Sigmoid colon (tissue), 7 donors: ENCODE measurements around the gene SLC15A4. TPM values are rescaled to one million over a fixed set of nuclear protein-coding genes. Genes with fewer than 3 reads are reported as not detected.

Source experiments
- DNase-seq: peaks from one replicate; pipeline ENCODE4 v3.0.0-alpha.2; 2019
- H3K27ac ChIP-seq, 4 donors: fragments of 200-600 bp; sonication (generic); one replicate each; pipeline ENCODE4 v1.5.1; 2016 to 2019; ENCODE audit warnings: mild to moderate bottlenecking in 1 of 4
- H3K27me3 ChIP-seq, 3 donors: fragments of 200-600 bp; sonication (generic); one replicate each; pipeline ENCODE4 v1.5.1; 2019; ENCODE audit warnings: mild to moderate bottlenecking in 1 of 3
- H3K36me3 ChIP-seq, 4 donors: fragments of 200-600 bp; sonication (generic); one replicate each; pipeline ENCODE4 v1.5.1; 2016 to 2019
- H3K4me1 ChIP-seq, 4 donors: fragments of 200-600 bp; sonication (generic); one replicate each; pipeline ENCODE4 v1.5.1; 2017 to 2019
- H3K4me3 ChIP-seq, 4 donors: fragments of 200-600 bp; sonication (generic); one replicate each; pipeline ENCODE4 v1.5.1; 2017 to 2019; ENCODE audit warnings: mild to moderate bottlenecking in 2 of 4, moderate library complexity in 1 of 4
- H3K9me3 ChIP-seq, 4 donors: fragments of 200-600 bp in 3 of 4; sonication (generic) in 3 of 4; one replicate each; pipeline versions ENCODE4 v1.5.1 to v1.6.1; 2013 to 2019
- EP300 ChIP-seq, 4 donors: sonication (generic); formaldehyde crosslinking; IDR thresholded peaks; one replicate each; pipeline ENCODE4 v1.6.1; 2017; ENCODE audit warnings: antibody characterized with exemption in 4 of 4
- POLR2A ChIP-seq, 2 donors: fragments of 450-650 bp; IDR thresholded peaks; one replicate each; pipeline ENCODE4 v1.6.1; 2016; ENCODE audit warnings: antibody characterized with exemption in 2 of 2, mild to moderate bottlenecking in 2 of 2, moderate library complexity in 2 of 2
- POLR2AphosphoS5 ChIP-seq, 4 donors: sonication (generic); formaldehyde crosslinking; IDR thresholded peaks; one replicate each; pipeline ENCODE4 v1.6.1; 2017; ENCODE audit warnings: antibody characterized with exemption in 4 of 4
- WGBS, 2 donors: extraction: QIAGEN DNeasy Blood & Tissue Kit; methylation state at CpG; one replicate each; pipeline ENCODE4 v1.1.7; 2013; 5-methylcytosine and 5-hydroxymethylcytosine counted together
- intact Hi-C: fragments of 100-400 bp; cut with DNase I; formaldehyde crosslinking; loops from one replicate; pipeline ENCODE4 v1.15.1; 2023
- polyA plus RNA-seq, 3 donors: library from polyadenylated mRNA; stranded (reverse); fragments of 200-250 nt; gene quantifications; one replicate each; pipeline ENCODE4 v1.2.3, GENCODE V29; 2013
- total RNA-seq, 4 donors: library from RNA; depleted of rRNA; stranded (reverse); fragments of >200 nt; gene quantifications; one replicate each; pipeline ENCODE4 v1.1.0, GENCODE V29; 2016
- TF ChIP-seq, protein P1 (sequence below), 4 experiments: fragments of 450-650 bp in 3 of 4; fragments of 200-600 bp in 1 of 4; IDR thresholded peaks; one replicate each; pipeline ENCODE4 v1.5.1; 2016 to 2019; ENCODE audit warnings: antibody characterized with exemption in 4 of 4, mild to moderate bottlenecking in 3 of 4, moderate library complexity in 2 of 4
- donor health status: healthy with polysubstance abuse.
- donor health status: Bipolar disorder and iron deficiency.
- donor health status: healthy.

Gene SLC15A4
- total and polyA plus RNA-seq, 7 donors = 3.6 to 42.0 (median 19.4) TPM

DNA sequence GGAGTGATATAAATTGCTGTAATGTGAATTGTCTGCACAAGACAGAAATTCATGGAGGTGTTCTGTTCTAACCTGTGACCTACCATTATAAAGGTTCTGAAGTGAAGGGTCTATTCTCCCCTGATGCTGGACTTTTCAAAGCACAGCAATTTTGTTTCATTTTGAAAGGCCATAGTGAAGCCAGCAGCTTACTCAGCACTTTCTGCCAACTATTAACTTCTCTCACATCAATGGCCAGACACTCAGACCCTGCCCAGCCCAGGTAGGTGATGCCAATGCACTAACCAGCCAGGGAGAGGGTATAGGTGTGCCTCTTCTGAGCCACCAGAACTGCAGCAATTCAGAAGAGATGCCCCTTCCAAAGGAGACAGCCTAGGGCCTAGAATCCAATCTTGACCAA is 43.9 kb downstream of the SLC15A4 start:
- no peaks in the 10 kb centered on the region for H3K4me1 ChIP-seq
- H3K9me3 ChIP-seq = no peaks in the 10 kb centered on the region
- H3K36me3 ChIP-seq = no peaks in the 10 kb centered on the region
- no peak overlapping the region for H3K4me3 ChIP-seq
- TF ChIP-seq POLR2A (IDR thresholded peaks at IDR 0.05) (no peak), EP300 (IDR thresholded peaks at IDR 0.05) (no peak), POLR2AphosphoS5 (IDR thresholded peaks at IDR 0.05) (no peak)
- TF ChIP-seq, protein P1, sequence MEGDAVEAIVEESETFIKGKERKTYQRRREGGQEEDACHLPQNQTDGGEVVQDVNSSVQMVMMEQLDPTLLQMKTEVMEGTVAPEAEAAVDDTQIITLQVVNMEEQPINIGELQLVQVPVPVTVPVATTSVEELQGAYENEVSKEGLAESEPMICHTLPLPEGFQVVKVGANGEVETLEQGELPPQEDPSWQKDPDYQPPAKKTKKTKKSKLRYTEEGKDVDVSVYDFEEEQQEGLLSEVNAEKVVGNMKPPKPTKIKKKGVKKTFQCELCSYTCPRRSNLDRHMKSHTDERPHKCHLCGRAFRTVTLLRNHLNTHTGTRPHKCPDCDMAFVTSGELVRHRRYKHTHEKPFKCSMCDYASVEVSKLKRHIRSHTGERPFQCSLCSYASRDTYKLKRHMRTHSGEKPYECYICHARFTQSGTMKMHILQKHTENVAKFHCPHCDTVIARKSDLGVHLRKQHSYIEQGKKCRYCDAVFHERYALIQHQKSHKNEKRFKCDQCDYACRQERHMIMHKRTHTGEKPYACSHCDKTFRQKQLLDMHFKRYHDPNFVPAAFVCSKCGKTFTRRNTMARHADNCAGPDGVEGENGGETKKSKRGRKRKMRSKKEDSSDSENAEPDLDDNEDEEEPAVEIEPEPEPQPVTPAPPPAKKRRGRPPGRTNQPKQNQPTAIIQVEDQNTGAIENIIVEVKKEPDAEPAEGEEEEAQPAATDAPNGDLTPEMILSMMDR (IDR thresholded peaks at IDR 0.05) = no peak
- no peaks in the 10 kb centered on the region for H3K27me3 ChIP-seq
- peak; percentile 20 for DNase-seq
- intact Hi-C loops = no loop called here
- H3K27ac ChIP-seq = no peak overlapping the region

DNA sequence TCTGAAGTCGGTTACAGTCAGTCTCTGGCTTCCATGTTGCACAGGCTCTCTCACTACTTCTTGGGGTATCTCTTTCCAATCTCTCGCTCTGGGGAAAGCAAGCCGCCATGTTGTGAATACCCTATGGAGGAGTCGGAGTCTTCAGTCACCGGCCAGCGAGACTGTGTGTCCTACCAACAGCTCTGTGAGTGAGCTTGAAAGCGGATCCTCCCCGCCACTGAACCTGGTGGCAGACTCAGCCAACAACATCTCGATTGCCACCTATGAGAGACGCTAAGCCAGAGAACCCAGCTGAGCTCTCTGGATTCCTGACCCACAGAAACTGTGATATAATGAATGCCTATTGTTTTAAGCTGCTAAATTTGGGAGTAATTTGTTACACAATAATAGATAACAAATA is 51.5 kb downstream of the SLC15A4 start:
- H3K9me3 ChIP-seq = no peaks in the 10 kb centered on the region
- H3K27ac ChIP-seq = no peak overlapping the region
- intact Hi-C loops = no loop called here
- no peaks in the 10 kb centered on the region for H3K36me3 ChIP-seq
- TF ChIP-seq POLR2AphosphoS5 (IDR thresholded peaks at IDR 0.05) = no peak
- TF ChIP-seq, protein P1 (IDR thresholded peaks at IDR 0.05) = no peak
- no peak for TF ChIP-seq POLR2A (IDR thresholded peaks at IDR 0.05)
- no peak for TF ChIP-seq EP300 (IDR thresholded peaks at IDR 0.05)
- no peaks in the 10 kb centered on the region for H3K4me1 ChIP-seq
- no peak overlapping the region for H3K4me3 ChIP-seq
- H3K27me3 ChIP-seq = peaks cover 0 to 10% (median 0%) of the 10 kb centered on the region in 3 donors
- 90 to 96% methylated on average over 10 of the region's 10 CpGs for WGBS, 2 donors
- DNase-seq = peak; percentile 26

DNA sequence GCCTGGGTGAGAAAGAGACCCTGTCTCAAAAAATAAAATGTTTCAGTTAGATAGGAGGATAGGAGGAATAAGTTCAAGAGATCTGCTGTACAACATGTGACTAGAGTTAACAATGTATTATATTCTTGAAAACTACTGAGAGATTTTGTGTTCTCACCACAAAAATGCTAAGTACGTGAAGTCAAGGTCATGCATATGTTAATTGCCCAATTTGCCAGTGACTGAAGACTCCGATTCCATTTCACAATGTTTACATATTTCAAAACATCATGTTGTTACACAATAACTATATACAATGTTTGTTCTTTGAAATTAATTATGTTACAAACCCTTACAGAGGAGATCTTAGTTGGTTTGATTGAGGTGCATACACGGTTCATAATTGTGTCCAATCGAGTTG is 52.1 kb downstream of the SLC15A4 start:
- WGBS, 2 donors = 40 to 78% methylated on average over 4 of the region's 4 CpGs
- no peak overlapping the region for H3K27ac ChIP-seq
- intact Hi-C loops = no loop called here
- H3K4me3 ChIP-seq = no peak overlapping the region
- TF ChIP-seq, protein P1 (IDR thresholded peaks at IDR 0.05) = no peak
- TF ChIP-seq EP300 (IDR thresholded peaks at IDR 0.05) (no peak), POLR2AphosphoS5 (IDR thresholded peaks at IDR 0.05) (no peak), POLR2A (IDR thresholded peaks at IDR 0.05) (no peak)
- H3K4me1 ChIP-seq = no peaks in the 10 kb centered on the region
- H3K9me3 ChIP-seq = no peaks in the 10 kb centered on the region
- H3K36me3 ChIP-seq = no peaks in the 10 kb centered on the region
- H3K27me3 ChIP-seq = peaks cover 0 to 14% (median 0%) of the 10 kb centered on the region in 3 donors
- DNase-seq = no peak

DNA sequence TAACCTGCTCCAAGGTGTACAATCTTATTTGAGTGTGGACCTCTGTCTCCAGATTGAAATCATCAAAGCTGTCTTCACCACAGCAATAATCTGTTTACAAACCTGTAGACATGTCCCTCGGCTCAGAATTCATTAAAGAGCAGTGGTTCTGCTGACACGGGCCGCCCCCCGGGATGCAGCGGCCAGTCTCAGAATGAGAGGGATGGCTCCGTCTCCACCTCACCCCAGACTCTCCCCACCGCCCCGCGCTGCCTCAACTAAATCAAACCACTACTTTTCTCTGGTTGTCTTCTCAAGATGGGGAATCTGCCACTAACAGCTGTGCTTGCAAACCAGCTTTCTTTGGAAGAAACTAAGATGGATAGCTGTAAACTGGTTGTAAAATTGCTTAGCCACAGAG is 56.2 kb downstream of the SLC15A4 start:
- no peaks in the 10 kb centered on the region for H3K36me3 ChIP-seq
- 50 to 61% methylated on average over 9 of the region's 9 CpGs for WGBS, 2 donors
- TF ChIP-seq POLR2A (IDR thresholded peaks at IDR 0.05) (no peak), POLR2AphosphoS5 (IDR thresholded peaks at IDR 0.05) (no peak), EP300 (IDR thresholded peaks at IDR 0.05) (no peak)
- TF ChIP-seq, protein P1 (IDR thresholded peaks at IDR 0.05) = no peak
- no peaks in the 10 kb centered on the region for H3K4me1 ChIP-seq
- no peaks in the 10 kb centered on the region for H3K9me3 ChIP-seq
- no peak overlapping the region for H3K4me3 ChIP-seq
- H3K27me3 ChIP-seq = peaks cover 0 to 49% (median 7%) of the 10 kb centered on the region in 3 donors
- H3K27ac ChIP-seq = no peak overlapping the region
- DNase-seq = peak; percentile 42
- intact Hi-C loops = no loop called here
